HG03025 (cell line): ENCODE measurements around the gene COBL.

ENCODE experiments used
- ATAC-seq: cut with Tn5 transposase; IDR thresholded peaks from one replicate; pipeline ENCODE4 v1.9.1; 2021; ENCODE audit warnings: mild to moderate bottlenecking, moderate library complexity; ENCODE audit not compliant: unreplicated experiment, low FRiP score

COBL gene

DNA sequence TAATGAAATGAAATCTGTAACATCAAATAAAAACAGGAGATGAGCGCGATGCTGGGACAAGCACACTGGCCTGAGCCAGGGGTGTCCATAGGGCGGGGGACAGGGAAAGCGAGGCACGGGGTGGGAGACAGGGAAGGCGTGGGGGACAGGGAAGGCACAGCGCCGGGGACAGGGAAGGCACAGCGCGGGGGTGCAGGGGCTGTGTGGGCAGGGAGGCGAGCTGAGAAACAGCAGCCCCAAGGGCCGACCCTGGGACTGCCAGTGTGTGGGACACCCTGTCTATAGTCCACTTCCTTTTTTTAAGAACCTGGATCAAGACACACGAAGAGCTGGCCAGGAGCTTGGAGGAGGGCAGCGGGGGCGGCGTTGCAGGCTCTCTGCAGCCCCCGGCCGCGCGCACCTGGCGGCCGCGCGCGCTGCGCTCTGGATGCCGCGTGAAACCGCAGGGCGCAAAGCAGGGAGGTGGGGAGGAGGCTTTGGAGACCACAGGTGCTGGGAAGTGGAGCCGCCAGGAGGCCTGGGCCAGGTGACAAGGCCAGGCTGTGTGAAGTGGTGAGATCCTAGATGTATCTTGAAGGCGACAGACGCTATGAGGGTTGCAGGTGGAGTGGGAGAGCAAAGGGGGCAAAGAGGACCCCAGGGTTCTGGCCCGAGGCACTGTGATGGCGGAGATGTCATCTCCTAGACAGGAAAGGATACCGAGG, 157.7 kb downstream of the COBL start:
- ATAC-seq = no peak

DNA sequence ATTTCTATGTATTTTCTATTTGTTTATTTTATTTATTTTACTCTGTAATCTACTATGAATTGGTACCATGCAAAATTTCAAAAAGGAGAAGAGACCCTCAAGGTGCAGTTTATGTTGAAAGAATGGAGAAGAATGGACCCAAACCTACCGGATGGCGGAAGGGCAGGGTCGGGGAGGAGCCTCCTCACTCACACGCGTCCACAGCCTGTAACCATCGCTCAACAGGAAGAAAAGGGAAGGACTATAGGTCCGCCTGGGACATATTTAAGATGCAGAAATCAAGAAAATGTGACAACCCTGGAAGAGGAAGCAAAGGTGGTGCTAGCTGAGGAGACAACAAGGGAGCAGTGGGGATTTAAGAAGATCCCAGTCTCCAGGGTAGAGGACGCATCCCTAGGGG, 158.4 kb downstream of the COBL start:
- no peak for ATAC-seq

DNA sequence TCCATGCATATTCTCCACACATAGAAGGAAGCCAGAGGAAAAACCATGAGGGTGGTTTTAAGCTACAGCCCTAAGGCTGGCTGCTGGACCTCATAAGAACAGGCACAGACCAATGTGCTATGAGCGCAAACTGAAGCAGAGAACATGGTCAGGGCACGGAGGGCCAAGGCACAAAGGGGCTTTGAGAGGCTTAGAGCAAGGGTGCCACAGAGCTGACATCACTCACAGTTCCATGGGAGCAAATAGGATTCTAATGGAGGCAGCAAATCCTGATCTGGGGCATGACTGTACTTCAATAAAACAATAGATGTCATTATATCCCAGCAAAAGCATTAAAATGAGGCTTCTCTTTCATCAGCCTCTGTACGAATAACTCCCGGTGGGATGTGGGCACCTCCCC, 162.4 kb downstream of the COBL start:
- no peak for ATAC-seq

DNA sequence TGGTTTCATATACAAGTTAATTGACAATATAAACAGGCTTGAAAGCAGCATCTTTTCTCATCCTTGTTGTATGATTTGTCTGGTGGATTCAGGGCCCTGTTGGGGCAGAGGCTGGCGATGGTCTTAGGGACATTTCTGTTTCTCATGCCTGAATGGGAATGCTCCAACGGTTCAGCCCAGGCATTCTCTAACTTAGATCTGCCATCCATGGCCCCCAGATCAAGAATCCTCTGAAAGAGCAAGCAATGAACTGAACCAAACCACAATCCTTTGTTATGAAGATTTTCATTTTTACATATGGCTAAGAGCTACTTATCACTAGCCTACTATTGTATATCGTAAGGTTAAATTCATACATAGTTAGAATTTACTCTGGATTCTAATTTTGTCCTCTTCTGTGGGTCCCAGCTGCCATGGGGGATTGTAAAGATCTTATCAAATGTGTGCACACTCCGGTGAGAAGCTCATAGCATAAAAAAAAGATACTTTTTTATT, 163.9 kb downstream of the COBL start:
- no peak for ATAC-seq

- ATAC-seq = no peak
Observed at GRCh38 chr7:51151455-51151854, 165.2 kb downstream of the COBL start.

- ATAC-seq = no peak
Observed at GRCh38 chr7:51150193-51150592, 166.4 kb downstream of the COBL start.

- ATAC-seq = no peak
Observed at GRCh38 chr7:51148216-51148615, 168.4 kb downstream of the COBL start.

DNA sequence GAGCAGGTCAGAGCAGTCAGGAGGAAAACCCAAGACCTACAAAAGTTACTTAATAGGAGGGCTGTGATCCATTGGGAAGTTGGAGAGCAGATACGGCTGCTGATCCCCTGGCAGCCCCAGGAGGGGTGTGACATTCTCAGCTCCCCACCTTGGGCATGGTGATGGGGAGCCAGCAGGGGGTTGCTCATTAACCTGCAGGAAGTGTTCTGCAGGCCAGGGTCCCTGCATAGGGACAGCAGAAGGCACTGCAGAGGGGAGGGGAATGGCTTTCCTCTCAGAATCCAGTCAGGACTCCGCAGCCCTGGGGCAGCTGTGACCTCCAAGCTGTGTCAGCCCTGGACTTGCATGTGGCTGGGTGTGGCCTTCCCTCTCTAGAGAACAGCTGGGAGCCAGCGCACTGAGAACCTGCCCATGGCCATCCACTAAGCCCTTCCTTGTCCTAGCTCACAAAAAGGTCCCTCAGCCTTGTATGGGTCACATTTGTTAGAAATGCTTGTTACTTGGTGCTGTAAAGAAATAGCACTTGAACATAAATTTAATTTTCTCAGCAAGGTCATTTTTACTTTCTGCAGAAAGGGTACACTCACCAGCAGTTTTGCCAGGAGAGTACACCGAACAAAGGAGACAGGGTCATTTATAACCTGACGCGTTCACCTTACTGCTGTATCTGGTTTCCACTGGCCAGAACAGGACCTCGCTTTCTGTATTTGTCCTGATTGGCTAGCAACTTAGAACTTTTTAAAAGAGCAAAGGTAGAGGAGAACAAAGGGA, 169.6 kb downstream of the COBL start:
- no peak for ATAC-seq

DNA sequence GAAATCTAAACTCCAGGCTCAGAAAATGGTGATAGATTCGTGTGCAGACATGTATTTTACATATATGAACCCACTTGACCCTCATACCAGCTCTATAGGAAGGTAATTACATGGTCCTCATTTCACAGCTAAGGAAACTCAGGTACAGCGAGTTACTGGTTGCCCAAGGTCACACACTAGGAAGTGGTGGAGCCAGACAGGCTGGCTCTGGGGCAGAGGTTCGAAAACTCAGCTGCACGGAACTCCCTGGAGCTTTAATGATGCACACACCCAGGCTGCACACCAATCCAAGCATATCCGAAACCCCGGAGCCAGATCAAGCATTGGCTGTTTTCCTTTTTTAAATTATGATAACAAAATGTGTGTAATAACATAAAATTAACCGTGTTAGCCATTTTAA, 172.4 kb downstream of the COBL start:
- ATAC-seq = no peak

DNA sequence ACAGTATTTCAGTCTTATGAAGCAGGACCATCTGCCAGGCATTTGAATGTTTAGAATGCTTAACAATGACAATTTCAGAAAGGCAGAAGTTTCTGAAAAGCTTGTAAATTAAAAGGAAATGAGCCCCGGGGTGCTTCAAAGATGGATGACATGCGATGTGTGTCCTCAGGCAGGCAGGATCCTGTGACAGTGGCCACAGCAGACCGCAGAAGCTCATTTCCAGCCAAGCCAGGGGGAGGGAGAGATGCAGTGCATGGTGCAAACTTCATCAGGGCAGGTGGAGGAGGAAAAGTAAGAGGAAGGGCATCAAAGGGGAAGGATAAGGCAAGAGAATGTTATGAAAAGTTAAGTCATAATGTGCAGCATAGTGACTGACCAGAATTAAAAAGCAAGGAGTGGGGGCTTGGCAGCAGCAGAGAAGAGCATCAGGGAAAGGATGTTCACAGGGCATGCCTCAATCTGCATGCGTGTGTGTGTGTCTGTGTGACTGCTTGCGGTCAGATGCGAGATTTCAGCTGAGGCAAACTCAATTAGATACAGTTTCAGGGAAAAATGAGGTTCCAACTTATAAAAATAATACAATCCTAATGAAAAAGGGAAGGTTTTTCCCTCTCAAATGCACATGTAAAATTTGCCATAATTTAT, 173.7 kb downstream of the COBL start:
- no peak for ATAC-seq

DNA sequence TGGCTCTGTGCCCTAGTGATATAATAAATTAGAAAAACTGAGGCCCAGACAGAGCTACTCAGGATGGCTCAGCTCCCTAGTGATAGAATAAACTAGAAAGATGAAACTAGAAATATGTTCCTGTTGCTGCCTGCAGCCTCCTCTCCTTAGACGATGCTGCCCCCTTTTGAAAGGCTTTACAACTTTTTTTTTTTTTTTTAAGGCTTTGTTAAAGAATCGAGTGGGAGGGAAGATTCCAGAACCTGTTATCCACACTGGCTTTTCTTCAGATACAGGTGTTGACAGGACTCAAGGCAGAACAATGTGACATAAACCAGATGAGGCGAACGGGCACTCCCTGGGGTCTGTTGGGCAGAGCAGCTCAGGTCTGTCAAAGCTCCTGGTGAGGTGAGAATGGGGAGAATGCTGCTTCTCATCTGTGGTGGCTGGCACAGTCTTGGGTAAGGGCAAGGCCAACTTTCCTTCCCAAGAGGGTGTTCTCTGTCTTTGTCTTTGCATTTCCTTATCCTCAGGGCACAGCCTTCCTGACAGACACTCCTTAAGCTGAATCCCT, 175.1 kb downstream of the COBL start:
- ATAC-seq = no peak

DNA sequence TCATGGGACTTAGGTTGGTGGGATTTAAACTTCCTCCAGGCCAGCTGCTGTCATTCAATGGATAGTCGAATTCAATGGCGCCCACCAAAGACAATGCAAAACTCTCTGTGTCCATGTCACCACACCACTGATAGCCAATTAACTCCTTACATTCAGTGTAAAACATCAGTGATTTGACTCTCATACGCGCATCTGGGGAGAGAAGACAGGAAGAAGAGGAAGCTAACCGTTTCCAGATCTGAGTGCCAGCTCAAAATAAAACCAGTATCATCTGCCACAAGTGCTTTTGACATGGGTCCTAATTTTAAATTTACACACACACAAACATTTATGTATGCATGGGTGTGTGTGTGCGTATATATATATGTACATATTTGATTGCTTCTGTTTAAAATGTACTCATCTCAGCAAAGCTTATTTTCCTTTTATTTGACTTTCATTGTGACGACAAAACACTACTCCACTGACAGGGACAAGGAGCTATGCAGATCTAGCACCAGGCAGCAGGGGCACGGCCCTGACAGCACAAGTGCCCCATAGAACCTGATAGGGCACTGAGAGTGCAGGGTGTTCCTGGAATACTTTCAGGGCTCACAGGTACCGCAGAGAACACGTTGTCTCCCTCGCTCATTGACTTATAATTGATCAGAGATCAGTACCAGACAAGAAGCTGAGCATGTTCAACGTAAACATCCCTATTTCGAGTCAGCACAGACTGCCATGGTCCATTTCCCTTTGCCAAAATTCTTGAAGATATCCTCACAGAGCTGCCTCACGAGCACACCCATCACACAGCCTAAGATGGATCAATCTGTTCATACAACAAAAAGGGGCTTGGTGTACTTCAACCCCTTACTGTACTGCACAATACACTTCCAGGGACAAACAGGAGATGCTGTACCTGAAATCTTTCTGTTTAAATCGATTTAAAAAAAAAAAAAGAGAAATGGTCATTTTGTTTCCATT, 176.1 kb downstream of the COBL start:
- no peak for ATAC-seq

GRCh38 chr7:51139796-51140195, 176.8 kb downstream of the COBL start:
- ATAC-seq = no peak

- ATAC-seq = no peak
Observed at GRCh38 chr7:51138123-51139085, 178.2 kb downstream of the COBL start.

GRCh38 chr7:51135576-51135975, 181.0 kb downstream of the COBL start:
- ATAC-seq = no peak

DNA sequence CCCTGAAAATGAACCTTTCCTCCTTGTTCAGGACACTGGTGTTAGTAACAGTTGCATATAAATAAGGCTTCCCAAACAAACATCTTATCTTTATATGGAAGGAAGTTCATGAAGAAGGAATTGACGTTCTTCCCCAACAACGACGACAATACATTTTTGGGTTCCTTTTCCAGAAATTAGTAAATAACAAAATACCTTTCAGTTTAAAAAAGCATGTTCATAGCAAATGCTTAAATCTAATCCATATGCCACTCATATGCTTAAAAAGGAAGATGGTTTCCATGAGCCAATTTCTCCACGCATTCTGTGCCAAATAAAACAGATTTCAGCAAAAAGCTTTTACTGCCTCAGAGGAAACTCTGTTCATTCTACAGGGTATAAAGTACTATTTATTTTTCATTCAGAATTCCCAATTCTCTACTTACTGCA, 182.6 kb downstream of the COBL start:
- no peak for ATAC-seq

DNA sequence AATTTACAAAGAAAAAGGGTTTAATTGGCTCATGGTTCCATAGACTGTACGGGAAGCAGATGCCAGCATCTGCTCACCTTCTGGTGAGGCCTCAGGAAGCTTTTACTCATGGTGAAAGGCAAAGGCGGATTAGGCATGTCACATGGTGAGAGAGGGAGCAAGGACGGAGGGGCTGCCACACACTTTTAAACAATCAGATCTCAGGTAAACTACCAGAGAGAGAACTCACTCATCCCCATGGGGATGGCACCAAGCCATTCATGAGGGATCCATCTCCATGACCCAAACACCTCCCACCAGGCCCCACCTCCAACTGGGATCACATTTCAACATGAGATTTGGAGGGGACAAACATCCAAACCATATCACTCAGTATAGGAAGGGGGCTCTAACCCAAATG, 183.9 kb downstream of the COBL start:
- ATAC-seq = no peak

DNA sequence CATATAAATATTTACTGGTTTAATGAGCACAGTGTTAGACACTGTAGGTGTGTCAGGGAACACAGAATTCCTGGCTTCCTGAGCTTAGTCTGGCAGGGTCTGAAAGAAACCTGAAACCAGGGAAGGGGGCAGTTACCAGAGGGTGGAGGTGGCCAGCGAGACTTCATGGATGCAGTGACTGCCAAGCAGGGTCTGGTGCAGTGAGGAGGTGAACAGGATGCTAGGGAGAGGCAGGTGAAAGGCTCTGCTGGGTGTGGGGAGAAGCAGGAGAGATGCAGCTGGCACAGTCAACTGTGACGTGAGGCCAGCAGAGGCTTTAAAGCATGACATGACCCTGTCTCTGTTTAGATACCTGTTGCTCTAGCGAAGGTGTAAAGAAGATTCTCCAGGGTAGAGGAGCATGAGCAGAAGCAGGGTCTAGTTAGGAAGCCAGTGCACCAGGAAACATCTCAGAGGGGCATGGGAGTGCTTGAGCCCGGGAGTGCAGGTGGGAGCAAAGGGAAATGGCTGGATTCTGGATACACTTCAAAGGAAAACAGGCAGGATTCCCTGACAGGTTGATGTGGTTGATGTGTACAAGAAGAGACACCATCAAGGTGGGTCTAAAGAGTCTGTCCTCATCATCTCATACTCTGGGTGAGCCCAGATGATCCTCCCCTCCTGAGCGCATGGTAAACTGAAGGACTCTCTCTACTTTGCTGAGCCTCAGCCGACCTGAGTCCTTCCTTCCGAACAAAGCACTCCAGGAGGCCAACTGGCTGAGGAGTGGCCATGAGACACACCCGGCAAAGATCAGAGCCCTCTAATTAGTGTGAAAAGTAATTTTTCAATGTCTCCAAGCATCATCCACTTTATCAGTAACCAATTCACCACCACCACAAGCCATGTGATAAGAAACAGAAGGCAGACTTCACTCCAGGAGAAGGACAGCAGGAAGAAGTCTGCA, 186.8 kb downstream of the COBL start:
- no peak for ATAC-seq
